SK-N-SH (cell line): ENCODE measurements around the gene TRMT112. TPM values are rescaled to one million over a fixed set of nuclear protein-coding genes. Genes with fewer than 3 reads are reported as not detected.
A peak's percentile ranks its signal among the peaks of the same experiment; 100 is the strongest.

Source experiments
- CTCF ChIA-PET: fragments of 300-600, 350-600 bp; formaldehyde crosslinking; extraction: SDS; loops from one replicate; lab custom pipeline; 2021; lab: Yijun Ruan, JAX
- POLR2A ChIA-PET: fragments of 350-600 bp; sonication (Branson Sonifier 250); formaldehyde crosslinking; extraction: SDS; loops from one replicate; lab custom pipeline; 2020; ENCODE audit warnings: antibody characterized with exemption, inconsistent platforms; lab: Yijun Ruan, JAX
- DNase-seq: peaks from one replicate; pipeline ENCODE4 v3.0.0; 2012
- H2AFZ ChIP-seq: fragments of 200-600 bp; sonication (generic); 2 replicates; pipeline ENCODE4 v1.8.1; 2016; ENCODE audit warnings: antibody characterized with exemption, mild to moderate bottlenecking, low read depth
- H3F3A ChIP-seq: fragments of 200-600 bp; sonication (generic); replicated peaks from 2 replicates; pipeline ENCODE3; 2016; ENCODE audit warnings: antibody characterized with exemption, mild to moderate bottlenecking; ENCODE audit not compliant: insufficient read depth
- H3K27ac ChIP-seq, 2 experiments: fragments of 200-500 bp in 1 of 2; fragments of 200-600 bp in 1 of 2; sonication (Bioruptor generic) in 1 of 2; sonication (generic), shearing (Covaris generic) in 1 of 2; 2 replicates each; pipeline versions ENCODE4 v1.5.1 to v1.6.1; 2014 to 2016; ENCODE audit warnings: low read depth in 2 of 2, inconsistent platforms in 1 of 2, low read length in 1 of 2, mild to moderate bottlenecking in 1 of 2, mixed read lengths in 1 of 2
- H3K27me3 ChIP-seq: fragments of 200-600 bp; sonication (generic), shearing (Covaris generic); 2 replicates; pipeline ENCODE4 v1.6.1; 2016; ENCODE audit warnings: mixed run types; ENCODE audit not compliant: insufficient read depth
- H3K36me3 ChIP-seq, 2 experiments: fragments of 200-500 bp in 1 of 2; fragments of 200-600 bp in 1 of 2; sonication (Bioruptor generic) in 1 of 2; sonication (generic) in 1 of 2; replicated peaks in 1 of 2; 2 replicates each; pipeline versions ENCODE3 to v1.5.1; 2014 to 2016; ENCODE audit warnings: low read length in 1 of 2, mild to moderate bottlenecking in 1 of 2; ENCODE audit not compliant: insufficient read depth in 2 of 2, control insufficient read depth in 1 of 2
- H3K4me1 ChIP-seq, 2 experiments: fragments of 200-500 bp in 1 of 2; fragments of 200-600 bp in 1 of 2; sonication (Bioruptor generic) in 1 of 2; sonication (generic), shearing (Covaris generic) in 1 of 2; 2 replicates each; pipeline versions ENCODE4 v1.5.1 to v1.6.1; 2014 to 2016; ENCODE audit warnings: low read depth in 1 of 2, low read length in 1 of 2, mixed run types in 1 of 2; ENCODE audit not compliant: insufficient read depth in 2 of 2, control insufficient read depth in 1 of 2
- H3K4me2 ChIP-seq: fragments of 200-600 bp; sonication (generic), shearing (Covaris generic); 2 replicates; pipeline ENCODE4 v1.6.1; 2017; ENCODE audit warnings: mixed run types
- H3K4me3 ChIP-seq, 2 experiments: fragments of 200-500 bp in 1 of 2; fragments of 200-600 bp in 1 of 2; sonication (Bioruptor generic) in 1 of 2; sonication (generic), shearing (Covaris generic) in 1 of 2; 2 replicates each; pipeline versions ENCODE4 v1.5.1 to v1.8.1; 2014 to 2016; ENCODE audit warnings: low read depth in 2 of 2, inconsistent platforms in 1 of 2, low read length in 1 of 2, mild to moderate bottlenecking in 1 of 2, mixed read lengths in 1 of 2, moderate library complexity in 1 of 2
- H3K79me2 ChIP-seq: fragments of 200-600 bp; sonication (generic); 2 replicates; pipeline ENCODE4 v1.8.1; 2017; ENCODE audit warnings: mild to moderate bottlenecking; ENCODE audit not compliant: insufficient read depth
- H3K9ac ChIP-seq: fragments of 200-600 bp; sonication (generic); 2 replicates; pipeline ENCODE4 v1.6.1; 2017; ENCODE audit warnings: mixed run types
- H3K9me2 ChIP-seq: fragments of 200-600 bp; sonication (generic); 2 replicates; pipeline ENCODE4 v1.6.1; 2017; ENCODE audit warnings: mixed run types
- H3K9me3 ChIP-seq: fragments of 200-600 bp; sonication (generic); 2 replicates; pipeline ENCODE4 v1.6.1; 2017; ENCODE audit warnings: mixed run types, mild to moderate bottlenecking, moderate library complexity
- H4K20me1 ChIP-seq: fragments of 200-600 bp; sonication (generic); 2 replicates; pipeline ENCODE4 v1.6.1; 2017; ENCODE audit warnings: mild to moderate bottlenecking, mixed run types; ENCODE audit not compliant: insufficient read depth
- CHD2 ChIP-seq: fragments of 150-350 bp; IDR thresholded peaks from 2 replicates; pipeline ENCODE4 v1.6.1; 2018; ENCODE audit warnings: low read length; ENCODE audit not compliant: partially characterized antibody
- ELF1 ChIP-seq: IDR thresholded peaks from 2 replicates; pipeline ENCODE4 v1.4.0; 2012
- FOXM1 ChIP-seq: IDR thresholded peaks from 2 replicates; pipeline ENCODE4 v1.4.0; 2012; ENCODE audit warnings: low read depth, mild to moderate bottlenecking
- GABPA ChIP-seq: IDR thresholded peaks from 2 replicates; pipeline ENCODE4 v1.4.0; 2012; ENCODE audit warnings: low read depth, mild to moderate bottlenecking
- GATA2 ChIP-seq: sonication (generic); formaldehyde crosslinking; IDR thresholded peaks from 2 replicates; pipeline ENCODE4 v1.5.0; 2020; ENCODE audit warnings: mild to moderate bottlenecking, missing genetic modification reagents
- JUND ChIP-seq: IDR thresholded peaks from 2 replicates; pipeline ENCODE4 v1.4.0; 2012
- POLR2AphosphoS5 ChIP-seq: IDR thresholded peaks from 2 replicates; pipeline ENCODE4 v1.6.1; 2012; ENCODE audit warnings: low read depth, low read length
- RCOR1 ChIP-seq: fragments of 150-350 bp; IDR thresholded peaks from 2 replicates; pipeline ENCODE4 v1.6.1; 2017; ENCODE audit warnings: antibody characterized with exemption, low read length
- RFX5 ChIP-seq: IDR thresholded peaks from 2 replicates; pipeline ENCODE4 v1.6.1; 2012; ENCODE audit warnings: mild to moderate bottlenecking, improper control_type of control experiment, low read length
- TAF1 ChIP-seq: IDR thresholded peaks from 2 replicates; pipeline ENCODE4 v1.6.1; 2012; ENCODE audit warnings: low read depth, mild to moderate bottlenecking, low read length, moderate library complexity, borderline replicate concordance
- TEAD4 ChIP-seq: IDR thresholded peaks from 2 replicates; pipeline ENCODE4 v1.4.0; 2012; ENCODE audit warnings: mild to moderate bottlenecking, borderline replicate concordance; ENCODE audit not compliant: insufficient read depth
- YY1 ChIP-seq: IDR thresholded peaks from 2 replicates; pipeline ENCODE4 v1.4.0; 2012; ENCODE audit warnings: low read depth, mild to moderate bottlenecking
- WGBS: methylation state at CpG from one replicate; pipeline ENCODE4 v1.1.6; 2017; ENCODE audit warnings: low lambda C conversion rate; 5-methylcytosine and 5-hydroxymethylcytosine counted together
- polyA plus RNA-seq, 3 experiments: library from polyadenylated mRNA; depleted of rRNA; stranded (reverse); fragments of >200 nt; gene quantifications; 2 replicates each; pipeline ENCODE4 v1.2.3, GENCODE V29; 2012
- TF ChIP-seq, protein P1 (sequence below): IDR thresholded peaks from 2 replicates; pipeline ENCODE4 v1.4.0; 2012; ENCODE audit warnings: low read depth, borderline replicate concordance
- TF ChIP-seq, protein P2 (sequence below): IDR thresholded peaks from 2 replicates; pipeline ENCODE4 v1.4.0; 2012; ENCODE audit warnings: low read depth
- TF ChIP-seq, protein P3 (sequence below): IDR thresholded peaks from 2 replicates; pipeline ENCODE4 v1.6.1; 2012; ENCODE audit warnings: mild to moderate bottlenecking, low read depth, low read length, moderate library complexity
- TF ChIP-seq, protein P4 (sequence below): fragments of 150-350 bp; IDR thresholded peaks from 2 replicates; pipeline ENCODE4 v1.6.1; 2017; ENCODE audit warnings: antibody characterized with exemption, low read length, low read depth, borderline replicate concordance
- TF ChIP-seq, protein P5 (sequence below): fragments of 150-350 bp; IDR thresholded peaks from 2 replicates; pipeline ENCODE4 v1.6.1; 2016; ENCODE audit warnings: mild to moderate bottlenecking, low read depth, low read length
- TF ChIP-seq, protein P6 (sequence below): IDR thresholded peaks from 2 replicates; pipeline ENCODE4 v1.4.0; 2012; ENCODE audit warnings: low read depth, borderline replicate concordance

The TRMT112 gene
- polyA plus RNA-seq, 1 of the 3 experiments (the other 2 are of a cell fraction), result 699 TPM

DNA sequence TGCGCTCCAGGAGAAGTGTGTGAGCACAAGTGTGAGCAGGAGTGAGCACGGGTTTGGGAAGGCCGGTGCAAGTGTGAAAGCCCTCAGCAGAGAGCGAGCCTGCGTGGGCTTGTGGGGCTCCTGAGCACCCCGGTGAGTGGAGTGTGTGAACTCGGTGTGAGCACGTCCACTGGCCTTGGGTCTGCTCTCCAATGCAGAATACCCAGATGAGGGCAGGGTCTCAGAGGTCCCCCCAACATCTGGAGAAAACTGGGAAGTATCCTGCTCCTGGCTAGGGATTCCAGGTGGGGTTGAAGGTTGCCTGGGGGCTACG lies 10.8 kb downstream of the TRMT112 start (continued):
- TF ChIP-seq, protein P1, sequence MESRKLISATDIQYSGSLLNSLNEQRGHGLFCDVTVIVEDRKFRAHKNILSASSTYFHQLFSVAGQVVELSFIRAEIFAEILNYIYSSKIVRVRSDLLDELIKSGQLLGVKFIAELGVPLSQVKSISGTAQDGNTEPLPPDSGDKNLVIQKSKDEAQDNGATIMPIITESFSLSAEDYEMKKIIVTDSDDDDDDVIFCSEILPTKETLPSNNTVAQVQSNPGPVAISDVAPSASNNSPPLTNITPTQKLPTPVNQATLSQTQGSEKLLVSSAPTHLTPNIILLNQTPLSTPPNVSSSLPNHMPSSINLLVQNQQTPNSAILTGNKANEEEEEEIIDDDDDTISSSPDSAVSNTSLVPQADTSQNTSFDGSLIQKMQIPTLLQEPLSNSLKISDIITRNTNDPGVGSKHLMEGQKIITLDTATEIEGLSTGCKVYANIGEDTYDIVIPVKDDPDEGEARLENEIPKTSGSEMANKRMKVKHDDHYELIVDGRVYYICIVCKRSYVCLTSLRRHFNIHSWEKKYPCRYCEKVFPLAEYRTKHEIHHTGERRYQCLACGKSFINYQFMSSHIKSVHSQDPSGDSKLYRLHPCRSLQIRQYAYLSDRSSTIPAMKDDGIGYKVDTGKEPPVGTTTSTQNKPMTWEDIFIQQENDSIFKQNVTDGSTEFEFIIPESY, result no peak
- TF ChIP-seq, protein P2, sequence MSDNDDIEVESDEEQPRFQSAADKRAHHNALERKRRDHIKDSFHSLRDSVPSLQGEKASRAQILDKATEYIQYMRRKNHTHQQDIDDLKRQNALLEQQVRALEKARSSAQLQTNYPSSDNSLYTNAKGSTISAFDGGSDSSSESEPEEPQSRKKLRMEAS, result no peak
- no peak for TF ChIP-seq RFX5
- TF ChIP-seq, all 33 proteins: peak for 0

DNA sequence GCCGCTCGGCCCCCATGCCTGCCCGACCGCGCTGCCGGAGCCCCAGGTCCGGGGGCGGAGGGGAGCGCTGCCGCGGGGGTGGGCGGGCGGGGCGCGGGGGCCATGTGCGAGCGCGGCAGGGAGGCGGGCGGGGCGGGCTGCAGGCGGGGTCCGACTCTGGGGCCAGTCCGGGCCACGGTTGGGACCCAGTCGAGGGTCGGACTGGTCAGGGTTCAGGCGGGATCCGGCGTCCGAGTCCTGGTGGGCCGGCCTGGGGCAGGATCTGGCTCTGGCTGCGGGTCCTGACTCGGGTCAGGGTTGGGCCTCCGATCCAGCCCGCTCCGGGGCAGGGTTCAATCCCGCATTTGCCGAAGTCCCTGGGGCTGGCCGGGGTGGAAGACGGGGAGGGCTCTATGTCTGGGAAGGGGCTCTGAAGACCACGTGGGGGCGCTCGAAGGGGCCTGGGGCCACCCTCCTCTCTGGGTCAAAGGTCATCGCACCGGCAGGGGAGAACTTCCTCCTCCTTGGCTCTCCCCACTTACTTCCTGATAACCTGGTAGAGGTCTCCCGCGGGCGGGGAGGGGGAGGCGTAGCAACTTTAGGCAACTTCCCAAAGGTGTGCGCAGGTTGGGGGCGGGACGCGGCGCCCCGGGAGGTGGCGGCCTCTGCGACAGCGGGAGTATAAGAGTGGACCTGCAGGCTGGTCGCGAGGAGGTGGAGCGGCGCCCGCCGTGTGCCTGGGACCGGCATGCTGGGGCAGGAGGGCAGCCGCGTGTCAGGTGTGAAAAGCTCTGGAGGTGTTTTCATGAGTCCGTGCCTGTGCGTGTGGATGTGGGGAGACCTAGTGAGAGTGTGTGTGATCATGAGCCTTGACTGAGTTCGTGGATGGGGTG lies 11.4 kb downstream of the TRMT112 start:
- Histone ChIP-seq H3K4me3 (peak overlapping the region; percentile 65 to 78), H3K27me3 (no peaks in the 10 kb centered on the region), H3F3A (peaks cover 12% of the 10 kb centered on the region), H4K20me1 (no peaks in the 10 kb centered on the region), H3K4me1 (peaks cover 5 to 18% of the 10 kb centered on the region in 2 experiments; a peak in 2 of 4 replicates), H3K79me2 (peaks cover 34% of the 10 kb centered on the region; the same call in 1 of the 2 replicates), H3K36me3 (peaks cover 0 to 2% of the 10 kb centered on the region in 2 experiments), H2AFZ (peak overlapping the region; percentile 84), H3K4me2 (peak overlapping the region; percentile 99), H3K9me3 (no peaks in the 10 kb centered on the region), H3K9ac (peak overlapping the region; percentile 65), H3K9me2 (no peaks in the 10 kb centered on the region), H3K27ac (peak overlapping the region in 1 of 2 experiments; percentile 62; a peak in 2 of 4 replicates)
- peak; percentile 73 for DNase-seq
- CTCF ChIA-PET, result interaction anchor here (1.0 to 6.7 kb wide), 8 partner anchors 8 to 50 kb away, joined by 3 to 196 read pairs (median 21); partner anchors contain the start of genes BAD, GPR137, KCNK4 and PRDX5
- WGBS, result 10% methylated on average over 19 of the region's 71 CpGs
- POLR2A ChIA-PET, result interaction anchor here (1.0 to 5.8 kb wide), 5 partner anchors 10 to 61 kb away, joined by 3 to 54 read pairs (median 9); partner anchors contain the start of genes PRDX5 and TRMT112
- TF ChIP-seq, protein P1, result no peak
- no peak for TF ChIP-seq JUND
- TF ChIP-seq, protein P3, sequence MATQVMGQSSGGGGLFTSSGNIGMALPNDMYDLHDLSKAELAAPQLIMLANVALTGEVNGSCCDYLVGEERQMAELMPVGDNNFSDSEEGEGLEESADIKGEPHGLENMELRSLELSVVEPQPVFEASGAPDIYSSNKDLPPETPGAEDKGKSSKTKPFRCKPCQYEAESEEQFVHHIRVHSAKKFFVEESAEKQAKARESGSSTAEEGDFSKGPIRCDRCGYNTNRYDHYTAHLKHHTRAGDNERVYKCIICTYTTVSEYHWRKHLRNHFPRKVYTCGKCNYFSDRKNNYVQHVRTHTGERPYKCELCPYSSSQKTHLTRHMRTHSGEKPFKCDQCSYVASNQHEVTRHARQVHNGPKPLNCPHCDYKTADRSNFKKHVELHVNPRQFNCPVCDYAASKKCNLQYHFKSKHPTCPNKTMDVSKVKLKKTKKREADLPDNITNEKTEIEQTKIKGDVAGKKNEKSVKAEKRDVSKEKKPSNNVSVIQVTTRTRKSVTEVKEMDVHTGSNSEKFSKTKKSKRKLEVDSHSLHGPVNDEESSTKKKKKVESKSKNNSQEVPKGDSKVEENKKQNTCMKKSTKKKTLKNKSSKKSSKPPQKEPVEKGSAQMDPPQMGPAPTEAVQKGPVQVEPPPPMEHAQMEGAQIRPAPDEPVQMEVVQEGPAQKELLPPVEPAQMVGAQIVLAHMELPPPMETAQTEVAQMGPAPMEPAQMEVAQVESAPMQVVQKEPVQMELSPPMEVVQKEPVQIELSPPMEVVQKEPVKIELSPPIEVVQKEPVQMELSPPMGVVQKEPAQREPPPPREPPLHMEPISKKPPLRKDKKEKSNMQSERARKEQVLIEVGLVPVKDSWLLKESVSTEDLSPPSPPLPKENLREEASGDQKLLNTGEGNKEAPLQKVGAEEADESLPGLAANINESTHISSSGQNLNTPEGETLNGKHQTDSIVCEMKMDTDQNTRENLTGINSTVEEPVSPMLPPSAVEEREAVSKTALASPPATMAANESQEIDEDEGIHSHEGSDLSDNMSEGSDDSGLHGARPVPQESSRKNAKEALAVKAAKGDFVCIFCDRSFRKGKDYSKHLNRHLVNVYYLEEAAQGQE, result no peak
- no peak for TF ChIP-seq TEAD4
- no peak for TF ChIP-seq ELF1
- no peak for TF ChIP-seq FOXM1
- peak; percentile 38; the same call in 1 of the 2 replicates for TF ChIP-seq GABPA
- TF ChIP-seq, protein P4, sequence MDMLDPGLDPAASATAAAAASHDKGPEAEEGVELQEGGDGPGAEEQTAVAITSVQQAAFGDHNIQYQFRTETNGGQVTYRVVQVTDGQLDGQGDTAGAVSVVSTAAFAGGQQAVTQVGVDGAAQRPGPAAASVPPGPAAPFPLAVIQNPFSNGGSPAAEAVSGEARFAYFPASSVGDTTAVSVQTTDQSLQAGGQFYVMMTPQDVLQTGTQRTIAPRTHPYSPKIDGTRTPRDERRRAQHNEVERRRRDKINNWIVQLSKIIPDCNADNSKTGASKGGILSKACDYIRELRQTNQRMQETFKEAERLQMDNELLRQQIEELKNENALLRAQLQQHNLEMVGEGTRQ, result no peak
- no peak for TF ChIP-seq GATA2 (CRISPR knock-in tag)
- TF ChIP-seq, protein P5, sequence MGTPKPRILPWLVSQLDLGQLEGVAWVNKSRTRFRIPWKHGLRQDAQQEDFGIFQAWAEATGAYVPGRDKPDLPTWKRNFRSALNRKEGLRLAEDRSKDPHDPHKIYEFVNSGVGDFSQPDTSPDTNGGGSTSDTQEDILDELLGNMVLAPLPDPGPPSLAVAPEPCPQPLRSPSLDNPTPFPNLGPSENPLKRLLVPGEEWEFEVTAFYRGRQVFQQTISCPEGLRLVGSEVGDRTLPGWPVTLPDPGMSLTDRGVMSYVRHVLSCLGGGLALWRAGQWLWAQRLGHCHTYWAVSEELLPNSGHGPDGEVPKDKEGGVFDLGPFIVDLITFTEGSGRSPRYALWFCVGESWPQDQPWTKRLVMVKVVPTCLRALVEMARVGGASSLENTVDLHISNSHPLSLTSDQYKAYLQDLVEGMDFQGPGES, result no peak
- no peak for TF ChIP-seq POLR2AphosphoS5
- TF ChIP-seq, protein P6, sequence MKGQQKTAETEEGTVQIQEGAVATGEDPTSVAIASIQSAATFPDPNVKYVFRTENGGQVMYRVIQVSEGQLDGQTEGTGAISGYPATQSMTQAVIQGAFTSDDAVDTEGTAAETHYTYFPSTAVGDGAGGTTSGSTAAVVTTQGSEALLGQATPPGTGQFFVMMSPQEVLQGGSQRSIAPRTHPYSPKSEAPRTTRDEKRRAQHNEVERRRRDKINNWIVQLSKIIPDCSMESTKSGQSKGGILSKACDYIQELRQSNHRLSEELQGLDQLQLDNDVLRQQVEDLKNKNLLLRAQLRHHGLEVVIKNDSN, result no peak
- TF ChIP-seq TAF1, result no peak
- peak; percentile 23 for TF ChIP-seq CHD2
- TF ChIP-seq RCOR1, result no peak
- no peak for TF ChIP-seq RFX5
- TF ChIP-seq YY1, result no peak
